GM10248 (cell line): ENCODE measurements around the gene SELENOM.

ENCODE experiments used
- CTCF ChIA-PET: fragments of 300-600 bp; sonication (Branson Sonifier 250); formaldehyde crosslinking; extraction: SDS; loops from one replicate; lab custom pipeline; 2021; ENCODE audit warnings: antibody characterized with exemption; lab: Yijun Ruan, JAX
- POLR2A ChIA-PET: fragments of 350-650 bp; sonication (Branson Sonifier 250); formaldehyde crosslinking; extraction: SDS; loops from one replicate; lab custom pipeline; 2020; ENCODE audit warnings: antibody characterized with exemption; lab: Yijun Ruan, JAX
- DNase-seq: peaks from one replicate; pipeline ENCODE4 v3.0.0; 2012; ENCODE audit errors: extremely low spot score
- TF ChIP-seq, protein P1 (sequence below): IDR thresholded peaks from 2 replicates; pipeline ENCODE4 v1.5.1; 2012; ENCODE audit warnings: mild to moderate bottlenecking, low read depth; ENCODE audit errors: extremely low read depth, missing control alignments, control extremely low read depth

Gene SELENOM

DNA sequence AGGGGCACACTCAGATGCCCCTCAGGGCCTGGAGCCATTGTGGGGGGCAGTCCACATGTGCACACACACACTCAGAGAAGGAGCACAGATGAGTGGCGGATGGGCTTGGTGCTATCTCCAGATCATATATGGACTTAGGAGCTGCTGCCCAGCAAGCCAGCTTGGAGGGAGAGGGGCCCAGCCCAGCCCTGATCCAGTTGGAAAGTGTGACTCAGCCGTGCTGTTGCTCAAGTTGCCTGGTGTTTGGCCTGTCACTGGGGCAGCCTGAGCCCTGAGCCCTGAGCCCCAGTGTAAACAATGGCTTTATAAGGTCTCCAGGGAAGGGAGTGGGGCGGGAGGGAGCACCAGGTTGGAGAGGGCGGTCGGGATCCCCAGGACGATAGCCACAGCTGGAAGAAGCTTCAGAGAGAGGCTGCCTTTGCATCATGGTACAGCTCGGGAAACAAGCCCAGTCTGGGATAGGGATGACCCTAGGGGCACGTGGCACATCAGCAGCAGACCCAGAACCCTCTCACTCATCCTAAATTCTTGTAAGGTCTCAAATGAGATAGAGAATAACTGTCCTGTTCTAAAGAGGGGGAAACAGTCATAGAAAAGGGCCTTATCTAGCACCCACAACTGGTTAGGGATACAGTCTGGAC is 4.8 kb downstream of the SELENOM start:
- DNase-seq: no peak
- TF ChIP-seq, protein P1, sequence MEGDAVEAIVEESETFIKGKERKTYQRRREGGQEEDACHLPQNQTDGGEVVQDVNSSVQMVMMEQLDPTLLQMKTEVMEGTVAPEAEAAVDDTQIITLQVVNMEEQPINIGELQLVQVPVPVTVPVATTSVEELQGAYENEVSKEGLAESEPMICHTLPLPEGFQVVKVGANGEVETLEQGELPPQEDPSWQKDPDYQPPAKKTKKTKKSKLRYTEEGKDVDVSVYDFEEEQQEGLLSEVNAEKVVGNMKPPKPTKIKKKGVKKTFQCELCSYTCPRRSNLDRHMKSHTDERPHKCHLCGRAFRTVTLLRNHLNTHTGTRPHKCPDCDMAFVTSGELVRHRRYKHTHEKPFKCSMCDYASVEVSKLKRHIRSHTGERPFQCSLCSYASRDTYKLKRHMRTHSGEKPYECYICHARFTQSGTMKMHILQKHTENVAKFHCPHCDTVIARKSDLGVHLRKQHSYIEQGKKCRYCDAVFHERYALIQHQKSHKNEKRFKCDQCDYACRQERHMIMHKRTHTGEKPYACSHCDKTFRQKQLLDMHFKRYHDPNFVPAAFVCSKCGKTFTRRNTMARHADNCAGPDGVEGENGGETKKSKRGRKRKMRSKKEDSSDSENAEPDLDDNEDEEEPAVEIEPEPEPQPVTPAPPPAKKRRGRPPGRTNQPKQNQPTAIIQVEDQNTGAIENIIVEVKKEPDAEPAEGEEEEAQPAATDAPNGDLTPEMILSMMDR: no peak
- ChIA-PET CTCF (interaction anchor here (0.8 to 3.0 kb wide), 4 partner anchors 10 to 17 kb away, joined by 3 to 15 read pairs (median 4); no protein-coding TSS in a partner anchor), POLR2A (no interaction called here)

DNA sequence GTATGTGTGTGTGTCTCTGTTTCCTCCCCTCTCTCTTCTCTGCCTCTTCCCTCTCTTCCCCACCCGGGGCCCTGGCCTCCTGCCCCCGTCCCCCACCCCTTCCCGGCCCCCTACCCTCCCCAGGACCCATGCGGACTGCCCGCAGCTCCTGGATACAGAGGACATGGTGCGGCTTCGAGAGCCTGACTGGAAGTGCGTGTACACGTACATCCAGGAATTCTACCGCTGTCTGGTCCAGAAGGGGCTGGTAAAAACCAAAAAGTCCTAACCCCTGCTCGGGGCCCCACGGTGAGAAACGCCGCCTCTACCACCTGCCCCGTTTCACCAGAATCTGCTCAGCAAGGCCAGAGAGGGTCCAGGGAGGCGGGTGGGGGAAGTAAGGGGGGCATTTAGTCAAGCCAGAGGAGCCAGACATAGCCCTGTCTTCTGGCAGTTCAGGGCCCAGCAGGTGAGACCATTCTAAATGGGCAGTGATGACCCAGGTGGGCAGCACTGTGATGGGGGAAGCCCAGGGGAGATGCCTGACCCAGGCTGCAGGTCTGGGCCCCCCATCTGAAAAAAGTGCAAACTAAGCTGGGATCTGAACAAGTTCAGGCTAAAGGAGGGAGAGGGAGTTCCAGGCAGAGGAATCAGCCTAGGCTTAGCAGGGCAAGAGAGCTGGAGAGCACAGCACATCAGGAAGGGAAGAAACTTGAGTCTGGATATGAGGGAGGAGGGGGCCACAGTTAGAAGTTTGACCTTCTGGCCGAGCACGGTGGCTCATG is 6.4 kb downstream of the SELENOM start:
- no peak for DNase-seq
- CTCF ChIA-PET: interaction anchor here (1.1 to 3.0 kb wide), 4 partner anchors 11 to 130 kb away, joined by 3 to 15 read pairs (median 4); partner anchors contain the start of gene SMTN
- TF ChIP-seq, protein P1: no peak
- POLR2A ChIA-PET: no interaction called here

DNA sequence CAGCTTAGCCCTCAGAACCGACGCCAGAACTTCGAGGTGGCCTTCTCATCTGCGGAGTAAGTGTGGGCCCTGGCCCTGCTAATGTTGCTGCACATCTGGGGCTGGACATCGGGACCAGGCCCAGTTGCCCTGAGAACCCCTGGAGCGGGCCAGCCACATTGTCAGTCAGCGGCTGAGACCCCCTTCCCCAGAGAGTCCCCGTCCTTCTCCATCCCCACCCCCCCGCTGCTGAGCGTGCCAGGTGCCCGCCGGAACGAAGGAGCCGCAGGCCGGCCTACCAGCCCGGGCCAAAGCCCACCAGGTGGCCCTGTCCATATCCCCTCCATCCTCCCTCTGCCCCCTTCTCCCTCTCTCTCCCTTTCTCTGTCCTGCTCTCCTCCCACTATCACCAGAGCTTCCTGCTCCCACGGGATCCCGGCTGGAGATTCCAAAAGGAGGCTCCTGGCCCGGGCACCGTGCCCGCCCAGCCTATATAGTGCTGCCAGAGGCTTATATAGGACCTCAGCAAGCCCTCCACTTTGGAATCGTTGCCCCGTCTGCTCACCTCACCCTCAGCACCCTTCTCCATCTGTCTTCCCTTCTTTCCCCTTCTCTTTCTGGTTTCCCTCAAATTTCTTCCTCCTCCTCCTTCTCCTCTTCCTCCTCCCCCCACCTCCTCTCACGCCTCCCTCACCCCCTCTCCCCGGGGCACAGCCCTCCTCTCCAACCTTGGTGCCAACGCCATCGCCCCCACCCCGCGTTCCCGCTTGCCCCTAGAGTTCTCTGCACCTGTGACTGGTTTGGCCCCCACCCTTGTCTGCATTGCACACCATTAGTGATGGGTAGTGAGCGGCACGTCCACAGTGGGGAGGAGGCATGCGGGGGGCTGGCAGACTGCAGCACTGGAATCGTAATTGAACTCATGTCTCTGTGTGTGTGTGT is 7.3 kb downstream of the SELENOM start:
- POLR2A ChIA-PET: no interaction called here
- no peak for DNase-seq
- TF ChIP-seq, protein P1: no peak
- CTCF ChIA-PET: interaction anchor here (1.4 to 2.4 kb wide), 3 partner anchors 8 to 111 kb away, joined by 3 to 8 read pairs (median 7); partner anchors contain the start of gene SELENOM

DNA sequence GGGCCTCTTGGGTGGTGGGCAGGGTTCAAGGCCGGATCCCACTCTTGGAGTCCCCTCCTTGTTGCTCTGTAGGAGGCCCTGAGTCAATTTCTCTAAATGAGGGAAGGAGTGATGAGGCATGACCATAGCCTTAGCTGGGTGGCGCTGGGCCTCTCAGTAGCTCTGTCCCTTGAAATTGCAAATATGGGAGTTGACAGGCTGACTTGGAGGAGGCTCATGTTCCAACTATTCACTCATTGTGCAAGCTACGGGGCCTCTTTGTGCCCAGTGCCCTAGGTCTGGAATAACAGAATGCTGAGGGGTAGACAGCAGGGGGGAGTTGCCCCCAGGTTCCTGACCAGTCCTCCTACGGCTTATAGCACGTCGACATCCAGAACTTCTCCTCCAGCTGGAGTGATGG is 8.0 kb downstream of the SELENOM start:
- DNase-seq: no peak
- CTCF ChIA-PET: interaction anchor here (1.0 to 2.4 kb wide), 4 partner anchors 9 to 112 kb away, joined by 3 to 8 read pairs (median 5); partner anchors contain the start of gene SELENOM
- TF ChIP-seq, protein P1: no peak
- POLR2A ChIA-PET: no interaction called here

DNA sequence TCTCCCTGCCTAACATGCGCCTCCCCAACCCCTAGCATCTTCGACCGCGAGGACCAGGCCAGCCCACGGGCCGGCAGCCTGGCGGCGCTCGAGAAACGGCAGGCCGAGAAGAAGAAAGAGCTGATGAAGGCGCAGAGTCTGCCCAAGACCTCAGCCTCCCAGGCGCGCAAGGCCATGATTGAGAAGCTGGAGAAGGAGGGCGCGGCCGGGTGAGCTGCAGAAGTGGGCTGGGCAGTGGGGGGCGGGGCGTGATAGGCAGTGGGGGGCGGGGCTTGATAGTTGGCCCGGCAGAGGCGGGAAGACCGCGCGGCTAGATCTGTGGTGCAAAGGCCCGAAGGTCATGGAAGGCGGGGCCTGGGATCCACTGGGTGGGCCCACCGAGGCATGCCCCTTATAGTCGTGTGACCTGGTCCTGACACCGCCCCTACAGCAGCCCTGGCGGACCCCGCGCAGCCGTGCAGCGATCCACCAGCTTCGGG is 8.7 kb downstream of the SELENOM start:
- CTCF ChIA-PET: interaction anchor here (1.0 to 2.4 kb wide), 4 partner anchors 9 to 113 kb away, joined by 3 to 8 read pairs (median 5); partner anchors contain the start of gene SELENOM
- TF ChIP-seq, protein P1: no peak
- DNase-seq: no peak
- POLR2A ChIA-PET: no interaction called here
